NOMO-1 treated with dmso at 0.1 percent for 144 hours (cell line): Measurements from ENCODE around the gene TMEM179B.
"Not testable (repeated sequence)": the region's sequence is repeated elsewhere in the genome, so short reads cannot be mapped to it uniquely, and the experiment has no call there.

Experiments used
- DNase-seq: peaks from one replicate; lab custom pipeline; 2025; ENCODE audit not compliant: unreplicated experiment; lab: John Stamatoyannopoulos, UW

The TMEM179B gene, protein sequence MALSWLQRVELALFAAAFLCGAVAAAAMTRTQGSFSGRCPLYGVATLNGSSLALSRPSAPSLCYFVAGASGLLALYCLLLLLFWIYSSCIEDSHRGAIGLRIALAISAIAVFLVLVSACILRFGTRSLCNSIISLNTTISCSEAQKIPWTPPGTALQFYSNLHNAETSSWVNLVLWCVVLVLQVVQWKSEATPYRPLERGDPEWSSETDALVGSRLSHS

DNA sequence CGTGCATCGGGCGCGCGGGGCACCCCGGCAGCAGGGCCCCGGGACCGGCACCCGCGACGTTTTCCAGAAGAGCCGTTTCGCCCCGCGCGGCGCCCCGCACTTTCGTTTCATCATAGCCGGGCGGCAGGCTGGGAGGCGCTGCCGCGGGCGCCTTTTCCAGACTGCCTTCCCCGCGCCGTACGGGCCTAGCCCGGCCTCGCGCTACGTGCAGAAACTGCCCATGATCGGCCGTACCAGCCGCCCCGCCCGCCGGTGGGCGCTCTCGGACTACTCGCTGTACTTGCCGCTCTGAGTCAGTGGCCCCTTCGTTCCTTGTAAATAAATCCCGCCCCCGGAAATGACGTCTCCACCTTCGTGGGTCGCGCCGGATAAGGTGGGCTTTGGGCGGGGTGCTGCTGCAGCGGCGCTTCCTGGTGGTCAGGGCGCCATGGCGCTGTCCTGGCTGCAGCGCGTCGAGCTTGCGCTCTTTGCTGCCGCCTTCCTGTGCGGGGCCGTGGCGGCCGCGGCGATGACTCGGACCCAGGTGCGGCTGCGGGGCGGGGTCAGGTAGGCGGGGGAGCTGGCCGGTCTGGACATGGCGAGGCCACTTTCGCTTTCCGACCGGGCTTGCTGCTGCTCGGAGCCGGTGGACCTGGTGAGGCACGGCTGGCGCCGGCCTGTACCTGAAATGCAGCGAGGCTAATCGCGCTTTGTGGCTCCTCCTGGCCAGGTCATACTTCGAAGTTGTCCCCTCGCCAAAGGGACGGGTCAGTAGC lies at the start of gene TMEM179B:
Gene TMEM179B (plus strand): TSS at position 398 of the 755 bp plus-strand sequence. CDS start 30 bp downstream, at position 428.
- DNase-seq = peak; percentile 97

DNA sequence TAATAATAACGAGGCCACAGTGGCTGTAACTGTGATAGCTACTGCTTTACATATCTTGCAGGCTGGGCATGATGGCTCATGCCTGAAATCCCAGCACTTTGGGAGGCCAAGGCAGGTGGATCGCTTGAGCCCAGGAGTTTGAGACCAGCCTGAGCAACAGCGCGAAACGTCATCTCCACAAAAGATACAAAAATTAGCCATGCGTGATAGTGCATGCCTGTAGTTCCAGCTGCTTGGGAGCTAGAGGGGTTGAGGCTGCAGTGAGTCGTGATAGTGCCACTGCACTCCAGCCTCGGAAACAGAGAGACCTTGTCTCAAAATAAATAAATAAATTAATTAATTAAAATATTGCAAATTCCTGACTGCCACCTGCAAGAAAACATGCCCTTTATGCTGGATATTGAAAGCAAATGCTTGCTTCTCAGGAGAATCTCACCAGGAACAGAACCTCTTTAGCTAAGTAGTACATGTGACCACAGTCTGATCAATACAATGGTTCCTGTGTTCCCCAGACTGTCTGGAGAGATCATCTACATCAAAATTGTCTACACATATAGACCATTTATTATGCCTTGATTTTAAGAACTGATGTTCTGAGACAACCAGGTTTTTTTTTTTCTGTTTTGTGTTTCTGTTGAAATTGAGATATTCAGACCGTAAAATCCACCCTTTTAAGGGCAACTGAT lies 39.6 kb upstream of the TMEM179B start:
- no peak for DNase-seq

DNA sequence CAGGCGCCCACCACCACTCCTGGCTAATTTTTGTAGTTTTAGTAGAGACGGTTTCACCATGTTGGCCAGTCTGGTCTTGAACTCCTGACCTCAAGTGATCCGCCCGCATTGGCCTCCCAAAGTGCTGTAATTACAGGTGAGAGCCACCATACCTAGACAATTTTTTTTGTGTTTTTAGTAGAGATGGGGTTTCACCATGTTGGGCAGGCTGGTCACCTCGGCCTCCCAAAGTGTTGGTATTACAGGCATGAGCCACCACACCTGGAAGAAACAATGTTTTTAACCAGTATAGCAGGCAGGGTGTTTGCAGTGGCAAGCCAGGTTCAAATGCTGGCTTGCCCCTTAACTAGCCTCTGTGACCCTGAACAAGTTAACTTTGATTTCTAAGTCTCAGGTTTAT lies 37.3 kb upstream of the TMEM179B start:
- not testable (repeated sequence) for DNase-seq

DNA sequence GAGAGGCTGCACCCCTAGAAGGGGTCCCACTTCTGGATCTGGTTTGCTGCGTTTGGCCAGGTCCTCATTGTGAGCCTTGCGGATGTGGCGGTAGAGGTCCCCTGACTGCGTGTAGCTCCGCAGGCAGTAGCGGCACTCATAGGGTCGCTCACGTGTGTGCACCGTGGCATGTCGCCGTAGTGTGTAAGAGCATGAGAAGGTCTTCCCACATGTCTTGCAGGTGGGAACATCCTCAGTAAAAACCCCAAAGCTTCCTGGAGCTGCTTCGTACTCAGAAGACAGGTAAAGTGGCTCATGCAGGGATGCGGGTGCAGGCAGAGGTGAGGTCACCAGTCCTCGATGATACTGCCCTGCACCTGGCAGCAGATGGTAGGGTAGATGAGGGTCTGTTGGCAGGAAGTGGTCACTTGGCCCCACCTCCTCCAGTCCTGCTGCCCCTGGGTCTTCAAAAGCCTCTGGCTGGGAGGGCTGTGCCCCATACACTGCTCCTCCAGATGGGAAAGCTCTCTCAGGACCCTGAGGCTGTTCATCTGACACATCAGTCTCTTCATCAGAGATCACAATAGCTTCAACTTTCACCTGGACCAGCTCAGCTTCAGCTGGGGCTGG lies 34.9 kb upstream of the TMEM179B start:
- DNase-seq = no peak

DNA sequence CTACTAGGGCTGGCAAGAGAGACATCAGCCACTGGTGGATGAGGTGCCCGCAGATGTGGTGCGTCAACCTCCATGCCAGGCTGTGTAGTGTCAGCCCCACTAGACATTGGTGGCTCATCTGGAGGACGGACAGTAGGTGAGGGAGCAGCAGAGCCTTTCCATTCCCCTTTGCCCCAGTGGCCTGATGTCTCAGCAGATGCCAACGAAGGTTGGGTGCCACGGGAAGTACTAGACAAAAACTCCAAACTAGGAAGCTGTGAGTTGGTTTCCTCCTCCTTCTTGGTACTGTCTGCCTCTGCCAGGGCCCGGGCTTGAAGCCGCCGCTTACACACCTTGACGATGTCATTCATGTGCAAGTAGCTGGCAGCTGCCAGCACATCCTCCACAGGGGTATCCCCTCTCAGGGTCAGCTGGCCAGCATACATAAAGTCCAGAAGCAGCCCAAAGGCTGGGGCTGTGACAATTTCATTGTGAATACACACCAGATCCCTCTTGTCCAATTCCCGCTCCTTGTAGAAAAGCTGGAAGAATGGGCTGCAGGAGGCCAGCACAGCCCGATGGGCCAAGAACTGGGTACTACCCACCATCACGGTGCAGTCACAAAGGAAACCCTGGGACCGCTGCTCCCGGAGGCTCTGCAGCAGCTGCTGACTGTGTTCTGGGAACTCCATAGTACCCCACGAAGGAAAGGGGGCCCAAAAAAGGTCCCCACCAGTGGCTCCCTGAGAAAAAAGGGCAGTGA lies 34.0 kb upstream of the TMEM179B start:
- no peak for DNase-seq

DNA sequence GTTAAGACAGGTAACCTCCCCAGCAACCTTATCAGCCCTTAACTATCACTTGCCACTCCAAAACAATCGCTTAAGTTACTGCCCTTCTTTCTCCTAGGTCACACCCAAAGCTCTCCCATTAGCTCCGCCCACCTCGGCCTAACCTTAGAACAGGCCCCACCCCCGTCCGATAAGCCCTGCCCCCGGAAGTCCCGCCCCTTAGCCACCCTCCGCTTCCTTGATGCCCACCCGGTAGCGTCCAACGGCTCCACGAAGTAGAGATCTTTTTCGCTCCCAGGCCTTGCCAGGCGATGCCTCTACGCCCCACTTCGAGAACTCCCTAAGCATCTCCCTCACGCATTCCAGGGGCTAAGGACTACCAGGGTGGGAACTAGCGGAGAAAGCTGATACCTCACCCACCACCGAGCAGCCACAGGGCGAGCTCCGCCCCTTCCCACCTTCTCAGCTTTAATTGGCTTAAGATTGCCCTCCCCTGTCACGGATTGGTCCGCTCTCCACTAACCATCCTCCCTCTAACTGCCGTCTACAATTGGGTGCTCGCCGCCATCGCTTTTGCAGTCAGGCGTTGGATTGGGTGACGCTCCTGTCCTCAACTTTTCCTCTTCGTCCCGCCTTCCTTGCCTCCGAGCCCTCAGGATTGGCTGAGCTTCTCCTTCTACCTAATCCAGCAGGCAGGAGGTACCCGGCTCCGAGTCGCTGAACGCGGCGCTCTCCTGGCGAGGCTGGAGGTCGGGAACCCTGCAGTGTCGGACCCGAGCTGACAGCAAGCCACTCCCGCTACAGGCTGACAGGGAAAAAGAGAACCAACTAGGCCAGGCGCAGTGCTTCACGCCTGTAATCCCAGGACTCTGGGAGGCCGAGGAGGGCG lies 33.2 kb upstream of the TMEM179B start, which contains the start of gene ZBTB3:
Gene ZBTB3 (minus strand): TSS at position 425 of the 868 bp plus-strand sequence. CDS start 496 bp downstream, outside the sequence.
- peak; percentile 100 for DNase-seq

DNA sequence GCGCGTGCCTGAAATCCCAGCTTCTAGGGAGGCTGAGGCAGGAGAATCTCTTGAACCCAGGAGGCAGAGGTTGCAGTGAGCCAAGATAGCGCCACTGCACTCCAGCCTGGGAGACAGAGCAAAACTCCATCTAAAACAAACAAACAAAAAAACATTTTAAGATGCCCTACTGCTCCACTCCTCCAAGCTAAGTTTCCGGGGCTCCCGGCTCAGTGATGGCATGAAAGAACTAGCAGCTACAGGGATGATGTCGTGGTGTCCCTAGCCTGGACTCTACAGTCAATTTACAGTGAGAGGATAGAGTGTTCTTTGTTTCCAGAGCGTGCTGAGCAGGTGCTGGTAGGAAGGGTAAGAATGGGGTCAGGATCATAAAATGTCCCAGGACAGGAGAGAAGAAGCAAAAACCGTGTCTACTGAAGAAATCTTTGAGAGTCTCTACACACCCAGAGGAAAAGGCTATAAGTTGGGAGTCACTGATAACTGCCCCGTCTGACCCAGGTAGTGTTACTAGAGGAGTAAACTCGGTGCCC lies 32.1 kb upstream of the TMEM179B start:
- DNase-seq = no peak

DNA sequence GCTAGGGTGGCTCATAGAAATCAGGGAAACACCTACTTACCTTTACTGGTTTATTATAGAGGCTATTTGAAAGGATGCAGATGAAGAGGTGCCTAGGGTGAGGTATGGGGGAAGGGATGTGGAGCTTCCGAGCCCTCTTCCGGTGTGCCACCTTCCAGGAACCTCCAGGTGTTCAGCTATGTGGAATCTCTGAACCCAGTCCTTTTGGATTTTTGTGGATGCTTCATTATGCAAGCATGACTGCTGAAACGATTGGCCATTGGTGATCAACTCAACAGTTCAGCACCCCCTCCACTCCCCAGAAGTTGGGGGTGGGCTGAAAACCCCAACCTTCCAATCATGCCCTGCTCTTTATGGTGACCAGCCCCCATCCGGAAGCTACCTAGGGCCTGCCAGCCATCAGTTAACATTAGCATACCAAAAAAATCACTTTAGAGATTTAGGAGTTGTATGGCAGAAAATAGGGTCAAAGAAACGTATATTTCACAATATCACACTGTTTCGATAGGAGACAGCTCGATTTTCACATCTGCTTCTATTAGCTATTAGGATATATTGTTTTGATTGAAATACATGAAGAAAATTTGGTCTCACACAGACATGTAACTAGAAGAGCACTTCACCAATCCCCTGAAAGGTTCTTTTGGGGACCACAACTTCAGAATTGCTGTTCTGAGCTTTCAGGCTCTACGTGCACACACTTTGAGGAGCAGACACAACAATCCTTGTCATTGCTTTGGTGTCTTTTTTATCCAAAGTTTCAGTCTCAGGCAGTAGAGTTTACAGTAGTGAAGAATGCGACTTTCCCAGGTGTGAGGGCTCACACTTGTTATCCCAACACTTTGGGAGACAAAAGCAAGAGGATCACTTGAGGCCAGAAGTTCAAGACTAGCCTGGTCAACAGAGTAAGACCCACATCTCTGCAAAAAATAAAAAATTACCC lies 29.1 kb upstream of the TMEM179B start:
- no peak for DNase-seq

DNA sequence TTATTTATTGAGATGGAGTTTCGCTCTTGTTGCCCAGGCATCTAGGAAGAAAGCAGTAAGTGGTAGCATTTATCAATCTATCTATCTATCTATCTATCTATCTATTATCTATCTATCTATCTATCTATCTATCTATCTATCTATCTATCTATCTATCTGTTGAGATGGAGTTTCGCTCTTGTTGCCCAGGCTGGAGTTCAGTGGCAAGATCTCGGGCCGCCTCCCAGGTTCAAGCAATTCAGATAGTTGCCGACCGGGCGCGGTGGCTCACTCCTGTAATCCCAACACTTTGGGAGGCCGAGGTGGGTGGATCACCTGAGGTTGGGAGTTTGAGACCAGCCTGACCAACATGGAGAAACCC lies 26.4 kb upstream of the TMEM179B start:
- not testable (repeated sequence) for DNase-seq

DNA sequence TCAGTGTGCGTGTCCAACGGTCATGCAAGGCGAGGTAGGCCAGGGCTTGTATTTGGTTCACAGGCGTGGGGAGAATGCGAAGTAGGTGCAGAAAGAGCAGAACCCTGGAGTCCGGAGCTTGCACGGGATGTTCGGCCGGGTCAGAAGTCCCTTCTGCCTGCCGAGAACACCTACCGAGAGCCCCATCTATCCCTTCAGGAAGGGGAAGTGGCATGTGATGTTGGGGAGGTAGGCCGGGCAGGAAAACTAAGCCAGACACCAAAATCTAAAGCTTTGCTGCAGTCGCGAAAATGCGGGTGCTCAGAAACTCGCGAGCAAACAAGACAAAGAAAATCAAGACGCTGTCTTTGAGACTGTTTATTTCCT lies 16.4 kb upstream of the TMEM179B start:
- DNase-seq = peak; percentile 51

DNA sequence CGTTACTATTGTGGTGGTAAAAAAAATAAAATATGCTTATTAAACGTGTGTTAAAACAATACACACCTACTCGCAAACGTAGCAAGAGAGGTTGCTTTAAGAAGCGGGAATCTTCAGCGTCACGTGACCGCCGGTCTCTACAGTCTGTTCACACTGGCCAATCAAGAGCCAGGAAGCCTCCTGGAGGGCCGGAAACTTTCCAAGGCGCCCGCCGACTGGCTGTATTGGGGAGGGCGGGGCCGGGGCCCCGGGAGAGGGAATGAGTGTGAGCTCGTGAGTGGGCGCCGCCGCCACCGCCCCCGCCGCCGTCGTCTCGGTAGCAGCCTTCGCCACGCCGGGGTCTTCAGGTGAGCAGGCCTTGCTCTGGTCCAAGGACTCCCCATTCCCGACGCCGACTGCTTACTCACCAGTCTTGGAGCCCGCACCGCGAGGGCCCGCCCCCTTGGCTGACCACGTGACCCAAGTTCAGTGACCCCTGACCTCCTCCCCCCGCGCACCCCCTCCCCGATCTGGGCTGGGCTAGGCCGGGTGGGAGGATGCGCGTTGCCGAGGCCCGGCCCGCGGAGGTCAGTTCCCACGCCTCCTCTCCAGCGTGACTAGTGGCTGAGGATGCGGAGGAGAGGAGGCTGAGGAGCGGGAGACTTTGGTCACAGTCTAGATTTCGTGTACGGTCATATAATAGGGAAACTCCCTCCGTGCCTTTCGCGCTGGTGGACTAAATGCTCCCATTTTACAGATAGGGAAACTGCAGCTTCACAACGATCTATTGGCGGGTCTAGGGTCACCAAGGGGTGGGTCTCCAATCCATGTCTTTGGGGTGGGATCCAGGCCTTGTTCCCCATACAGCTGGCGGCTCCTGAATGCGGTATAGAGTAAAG lies 15.8 kb upstream of the TMEM179B start, which contains the start of gene TAF6L:
Gene TAF6L (plus strand): TSS at position 253 of the 878 bp plus-strand sequence. CDS start 4,388 bp downstream, outside the sequence.
- DNase-seq = peak; percentile 91

DNA sequence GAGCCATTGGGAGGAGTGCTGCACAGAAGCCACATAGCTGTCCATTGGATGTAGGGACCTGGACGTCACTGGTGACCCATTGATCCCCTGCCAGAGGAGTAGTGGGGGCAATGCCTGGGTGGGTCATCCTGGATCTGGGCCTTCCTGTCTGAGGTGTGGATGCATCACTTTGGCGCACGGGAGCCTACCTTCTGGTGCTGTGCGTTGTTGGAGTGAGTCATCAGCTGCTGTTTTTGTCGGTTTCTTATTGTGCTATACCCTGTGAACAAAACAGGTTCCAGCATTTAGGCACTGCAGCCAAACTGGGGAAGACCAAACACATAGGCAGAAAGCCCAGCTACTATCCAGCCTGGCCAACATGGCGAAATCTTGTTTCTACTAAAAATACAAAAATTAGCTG lies 12.8 kb upstream of the TMEM179B start:
- no peak for DNase-seq

DNA sequence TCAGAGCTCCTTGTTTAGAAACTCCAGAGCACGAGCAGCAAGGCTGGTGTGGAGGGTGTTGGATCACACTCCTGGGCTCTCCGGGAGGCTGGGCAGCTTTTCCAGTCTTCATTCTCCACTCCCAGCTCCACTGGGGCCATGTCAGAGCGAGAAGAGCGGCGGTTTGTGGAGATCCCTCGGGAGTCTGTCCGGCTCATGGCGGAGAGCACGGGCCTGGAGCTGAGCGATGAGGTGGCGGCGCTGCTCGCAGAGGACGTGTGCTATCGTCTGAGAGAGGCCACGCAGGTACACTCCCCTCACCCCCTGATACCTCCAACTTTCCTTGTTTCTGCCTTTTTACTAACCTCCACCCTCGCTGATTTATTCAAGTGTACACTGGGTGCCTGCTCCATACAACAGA lies 11.6 kb upstream of the TMEM179B start:
- DNase-seq = no peak

DNA sequence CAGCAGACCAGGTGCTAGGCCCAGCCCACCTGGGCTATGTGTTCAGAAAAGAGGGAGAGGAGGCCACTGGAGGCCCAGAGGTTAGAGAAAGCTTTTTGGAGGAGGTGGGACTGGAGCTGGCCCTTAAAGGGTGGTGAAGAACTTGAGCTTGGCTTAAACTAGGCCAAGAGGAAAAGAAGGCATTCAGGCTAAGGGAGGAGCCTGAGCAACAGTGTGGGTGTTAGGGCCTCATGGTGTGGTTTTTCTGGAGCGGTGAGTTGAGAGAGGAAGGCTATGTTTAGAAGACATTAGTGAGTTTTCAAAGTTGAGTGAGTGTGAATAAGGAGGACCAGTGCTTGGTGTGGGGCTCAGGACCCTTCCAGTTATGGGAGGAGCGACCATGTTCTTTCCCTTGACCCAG lies 9.8 kb upstream of the TMEM179B start:
- no peak for DNase-seq

DNA sequence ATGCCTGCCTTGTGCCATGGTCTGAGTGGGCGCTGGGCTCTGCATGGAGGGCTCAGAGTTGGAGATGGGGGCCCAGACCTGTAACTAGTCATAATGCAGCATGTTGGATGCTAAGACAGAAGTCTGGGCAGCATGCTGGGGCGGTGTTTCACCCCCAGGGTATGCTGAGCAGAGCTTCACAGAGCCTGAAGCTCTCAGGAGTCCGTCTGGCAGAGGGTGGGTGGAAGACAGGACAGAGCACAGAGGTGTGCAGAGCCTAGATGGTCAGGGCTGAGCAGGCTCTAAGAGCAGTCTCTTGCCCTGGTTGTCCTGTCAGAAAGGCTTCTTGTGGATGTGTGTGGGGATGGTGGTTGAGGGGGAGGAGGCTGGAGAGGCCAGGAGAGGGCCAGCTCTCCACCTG lies 8.8 kb upstream of the TMEM179B start:
- DNase-seq = no peak

DNA sequence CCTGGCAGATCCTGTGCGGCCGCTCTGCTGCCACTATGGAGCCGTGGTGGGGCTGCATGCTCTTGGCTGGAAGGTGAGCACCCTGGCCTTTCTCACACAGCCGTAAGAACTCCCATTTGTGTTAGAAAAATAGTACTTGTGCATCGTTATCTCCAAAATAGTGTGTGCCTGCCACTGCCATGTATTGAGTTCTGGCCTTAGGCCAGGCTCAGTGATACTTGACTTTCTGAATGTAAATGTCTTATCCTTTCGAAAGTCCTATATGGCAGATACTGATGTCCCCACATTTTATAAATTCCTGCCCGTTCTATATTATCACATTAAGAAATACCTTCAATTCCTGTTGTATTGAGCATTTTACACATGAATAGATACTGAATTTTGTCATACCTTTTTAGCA lies 4.4 kb upstream of the TMEM179B start:
- DNase-seq = no peak

DNA sequence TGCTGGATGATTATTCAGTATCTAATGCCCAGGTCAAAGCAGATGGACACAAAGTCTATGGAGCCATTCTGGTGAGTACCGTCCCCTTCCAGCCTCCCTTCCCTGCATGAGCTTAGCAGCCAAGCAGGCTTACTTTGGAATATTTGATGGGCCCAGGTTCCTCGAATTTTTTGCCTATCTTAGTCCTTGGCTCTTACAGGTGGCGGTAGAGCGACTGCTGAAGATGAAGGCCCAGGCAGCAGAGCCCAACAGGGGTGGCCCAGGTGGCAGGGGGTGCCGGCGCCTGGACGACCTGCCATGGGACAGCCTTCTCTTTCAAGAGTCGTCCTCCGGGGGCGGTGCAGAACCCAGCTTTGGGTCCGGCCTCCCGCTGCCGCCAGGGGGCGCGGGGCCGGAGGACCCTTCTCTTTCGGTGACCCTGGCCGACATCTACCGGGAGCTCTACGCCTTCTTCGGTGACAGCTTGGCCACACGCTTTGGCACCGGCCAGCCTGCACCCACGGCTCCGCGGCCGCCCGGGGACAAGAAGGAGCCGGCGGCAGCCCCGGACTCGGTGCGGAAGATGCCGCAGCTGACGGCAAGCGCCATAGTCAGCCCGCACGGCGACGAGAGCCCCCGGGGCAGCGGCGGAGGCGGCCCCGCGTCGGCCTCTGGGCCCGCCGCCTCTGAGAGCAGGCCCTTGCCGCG lies 741 bp upstream of the TMEM179B start:
- peak; percentile 76 for DNase-seq
